ENCODE data around the gene RBM12.

DNA sequence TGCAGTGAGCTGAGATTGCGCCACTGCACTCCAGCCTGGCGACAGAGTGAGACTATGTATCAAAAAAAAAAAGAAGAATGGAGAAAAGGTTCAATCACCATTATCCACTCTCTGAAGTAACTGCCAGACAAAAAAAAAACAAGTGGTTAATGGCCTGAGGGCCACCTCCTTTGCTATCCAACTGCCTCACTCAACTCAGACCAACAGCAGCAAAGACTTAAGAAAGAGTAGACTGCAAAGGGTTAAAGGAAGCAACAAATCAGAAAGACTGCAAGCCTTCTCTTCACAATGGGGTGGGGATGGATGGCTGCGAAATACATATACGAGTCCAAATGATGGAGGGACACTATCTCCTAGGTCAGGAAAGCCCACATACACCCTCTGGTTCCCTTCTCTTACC lies 31.3 kb upstream of the RBM12 start:
- TF ChIP-seq, protein P1, sequence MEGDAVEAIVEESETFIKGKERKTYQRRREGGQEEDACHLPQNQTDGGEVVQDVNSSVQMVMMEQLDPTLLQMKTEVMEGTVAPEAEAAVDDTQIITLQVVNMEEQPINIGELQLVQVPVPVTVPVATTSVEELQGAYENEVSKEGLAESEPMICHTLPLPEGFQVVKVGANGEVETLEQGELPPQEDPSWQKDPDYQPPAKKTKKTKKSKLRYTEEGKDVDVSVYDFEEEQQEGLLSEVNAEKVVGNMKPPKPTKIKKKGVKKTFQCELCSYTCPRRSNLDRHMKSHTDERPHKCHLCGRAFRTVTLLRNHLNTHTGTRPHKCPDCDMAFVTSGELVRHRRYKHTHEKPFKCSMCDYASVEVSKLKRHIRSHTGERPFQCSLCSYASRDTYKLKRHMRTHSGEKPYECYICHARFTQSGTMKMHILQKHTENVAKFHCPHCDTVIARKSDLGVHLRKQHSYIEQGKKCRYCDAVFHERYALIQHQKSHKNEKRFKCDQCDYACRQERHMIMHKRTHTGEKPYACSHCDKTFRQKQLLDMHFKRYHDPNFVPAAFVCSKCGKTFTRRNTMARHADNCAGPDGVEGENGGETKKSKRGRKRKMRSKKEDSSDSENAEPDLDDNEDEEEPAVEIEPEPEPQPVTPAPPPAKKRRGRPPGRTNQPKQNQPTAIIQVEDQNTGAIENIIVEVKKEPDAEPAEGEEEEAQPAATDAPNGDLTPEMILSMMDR (IDR thresholded peaks at IDR 0.05): no peak
- TF ChIP-seq POLR2A (IDR thresholded peaks at IDR 0.05): no peak
